Loucy (cell line): ENCODE results near the gene KIF11.
"Not testable (repeated sequence)": the region's sequence is repeated elsewhere in the genome, so short reads cannot be mapped to it uniquely, and the experiment has no call there.

Experiments
- H2AFZ ChIP-seq: fragments of 200-600 bp; sonication (generic); 2 replicates; pipeline ENCODE4 v1.6.0; 2016; ENCODE audit warnings: antibody characterized with exemption, mild to moderate bottlenecking, low read length, moderate library complexity
- H3F3A ChIP-seq: fragments of 200-600 bp; 2 replicates; pipeline ENCODE4 v1.6.0; 2016; ENCODE audit warnings: antibody characterized with exemption, low read depth, mild to moderate bottlenecking
- H3K27me3 ChIP-seq: fragments of 200-600 bp; sonication (generic); 2 replicates; pipeline ENCODE4 v1.6.1; 2014; ENCODE audit warnings: low read length, mild to moderate bottlenecking; ENCODE audit not compliant: insufficient read depth, poor library complexity, severe bottlenecking
- H3K36me3 ChIP-seq: fragments of 200-600 bp; sonication (generic); 2 replicates; pipeline ENCODE4 v1.6.1; 2016; ENCODE audit warnings: low read length; ENCODE audit not compliant: insufficient read depth
- H3K4me1 ChIP-seq: fragments of 200-600 bp; sonication (generic); 2 replicates; pipeline ENCODE4 v1.5.1; 2014; ENCODE audit warnings: low read length, mild to moderate bottlenecking; ENCODE audit not compliant: insufficient read depth, poor library complexity, severe bottlenecking
- H3K4me2 ChIP-seq: fragments of 200-600 bp; sonication (generic); 2 replicates; pipeline ENCODE4 v1.6.0; 2014; ENCODE audit warnings: antibody characterized with exemption, low read length, low read depth, mild to moderate bottlenecking; ENCODE audit not compliant: poor library complexity, severe bottlenecking
- H3K4me3 ChIP-seq: fragments of 200-600 bp; sonication (generic); 2 replicates; pipeline ENCODE4 v1.5.1; 2014; ENCODE audit warnings: low read length, mild to moderate bottlenecking, mixed read lengths; ENCODE audit not compliant: poor library complexity, severe bottlenecking
- H3K79me2 ChIP-seq: fragments of 200-600 bp; sonication (generic); 2 replicates; pipeline ENCODE4 v1.6.1; 2014; ENCODE audit warnings: low read length; ENCODE audit not compliant: insufficient read depth
- H3K9ac ChIP-seq: fragments of 200-600 bp; sonication (generic); 2 replicates; pipeline ENCODE4 v1.6.0; 2014; ENCODE audit warnings: mild to moderate bottlenecking, low read depth, low read length, moderate library complexity; ENCODE audit not compliant: poor library complexity, severe bottlenecking
- H3K9me2 ChIP-seq: fragments of 200-600 bp; sonication (generic); replicated peaks from 2 replicates; pipeline ENCODE4 v1.6.1; 2016; ENCODE audit warnings: low read depth, low read length, mixed read lengths
- H3K9me3 ChIP-seq: fragments of 200-600 bp; sonication (generic); 2 replicates; pipeline ENCODE4 v1.6.1; 2014; ENCODE audit warnings: mild to moderate bottlenecking, antibody characterized with exemption, low read length, low read depth; ENCODE audit not compliant: insufficient read depth
- H4K20me1 ChIP-seq: fragments of 200-600 bp; sonication (generic); 2 replicates; pipeline ENCODE4 v1.6.0; 2014; ENCODE audit warnings: antibody characterized with exemption, low read length, mild to moderate bottlenecking; ENCODE audit not compliant: insufficient read depth, poor library complexity, severe bottlenecking
- CTCF ChIP-seq: fragments of 200-600 bp; sonication (generic); conservative IDR thresholded peaks from 2 replicates; pipeline ENCODE4 v1.5.1; 2014; ENCODE audit warnings: mild to moderate bottlenecking, antibody characterized with exemption, low read length
- EZH2phosphoT487 ChIP-seq: fragments of 200-600 bp; IDR thresholded peaks from 2 replicates; pipeline ENCODE4 v1.6.1; 2018; ENCODE audit warnings: antibody characterized with exemption, mild to moderate bottlenecking, moderate library complexity, borderline replicate concordance

The KIF11 gene

GRCh38 chr10:92573798-92574547, 19.0 kb upstream of the KIF11 start, which contains the start of gene IDE:
IDE (minus strand) TSS chr10:92574093; CDS start chr10:92574019, 74 bp downstream.
- TF ChIP-seq EZH2phosphoT487 (no peak), CTCF (peak; percentile 71)
- peaks cover 41% of the 10 kb centered on the region for H3K79me2 ChIP-seq
- H3K9me3 ChIP-seq: no peaks in the 10 kb centered on the region
- H3K9ac ChIP-seq: peak within 1 kb of the TSS; percentile 85
- peak within 1 kb of the TSS; percentile 93 for H3K4me2 ChIP-seq
- 0 out of 2 replicates have a peak, but pooled peaks cover 2% of the 10 kb centered on the region for H3F3A ChIP-seq
- H4K20me1 ChIP-seq: peaks cover 16% of the 10 kb centered on the region
- no peaks in the 10 kb centered on the region for H3K27me3 ChIP-seq
- H3K36me3 ChIP-seq: no peaks in the 10 kb centered on the region
- H3K4me3 ChIP-seq: peak within 1 kb of the TSS; percentile 91
- H3K9me2 ChIP-seq: no peaks in the 10 kb centered on the region
- peaks cover 24% of the 10 kb centered on the region for H3K4me1 ChIP-seq
- H2AFZ ChIP-seq: peak within 1 kb of the TSS; percentile 99

- TF ChIP-seq CTCF (peak; percentile 44), EZH2phosphoT487 (no peak)
- H3K9me2 ChIP-seq: no peaks in the 10 kb centered on the region
- peak overlapping the region; percentile 93 for H3K4me2 ChIP-seq
- peaks cover 16% of the 10 kb centered on the region for H4K20me1 ChIP-seq
- peak overlapping the region; percentile 91 for H3K4me3 ChIP-seq
- peak overlapping the region; percentile 85 for H3K9ac ChIP-seq
- no peaks in the 10 kb centered on the region for H3K36me3 ChIP-seq
- 0 out of 2 replicates have a peak, but pooled peaks cover 2% of the 10 kb centered on the region for H3F3A ChIP-seq
- no peaks in the 10 kb centered on the region for H3K9me3 ChIP-seq
- H3K27me3 ChIP-seq: no peaks in the 10 kb centered on the region
- H3K4me1 ChIP-seq: peaks cover 24% of the 10 kb centered on the region
- peaks cover 34% of the 10 kb centered on the region for H3K79me2 ChIP-seq
- H2AFZ ChIP-seq: peak overlapping the region; percentile 99
These were observed 18.2 kb upstream of the KIF11 start for GRCh38 chr10:92574548-92575261.

- Histone ChIP-seq H3K36me3 (no peaks in the 10 kb centered on the region), H3K79me2 (peaks cover 24% of the 10 kb centered on the region), H3K9me2 (no peaks in the 10 kb centered on the region), H3K4me1 (peaks cover 18% of the 10 kb centered on the region), H3F3A (0 out of 2 replicates have a peak, but pooled peaks cover 2% of the 10 kb centered on the region), H3K27me3 (no peaks in the 10 kb centered on the region), H3K4me2 (no peak overlapping the region), H3K9ac (no peak overlapping the region), H2AFZ (no peak overlapping the region), H3K4me3 (no peak overlapping the region), H4K20me1 (peaks cover 16% of the 10 kb centered on the region), H3K9me3 (no peaks in the 10 kb centered on the region)
- TF ChIP-seq EZH2phosphoT487: no peak
- TF ChIP-seq CTCF: no peak
These were observed 17.0 kb upstream of the KIF11 start for GRCh38 chr10:92575961-92576360.

- H3K9ac ChIP-seq, H3K36me3 ChIP-seq, H3K4me3 ChIP-seq, H2AFZ ChIP-seq, H3K4me2 ChIP-seq, H3K27me3 ChIP-seq, H3K9me3 ChIP-seq, H4K20me1 ChIP-seq, H3K4me1 ChIP-seq, H3K9me2 ChIP-seq, H3F3A ChIP-seq, H3K79me2 ChIP-seq: not testable (repeated sequence)
These were observed 10.6 kb upstream of the KIF11 start for GRCh38 chr10:92582347-92582746.
